HG02973 (cell line): ENCODE results near the gene ALDH1L2.
A peak's percentile ranks its signal among the peaks of the same experiment; 100 is the strongest.
"Not testable (repeated sequence)": the region's sequence is repeated elsewhere in the genome, so short reads cannot be mapped to it uniquely, and the experiment has no call there.

Source experiments
- ATAC-seq: cut with Tn5 transposase; IDR thresholded peaks from one replicate; pipeline ENCODE4 v1.9.1; 2021; ENCODE audit warnings: moderate library complexity; ENCODE audit not compliant: unreplicated experiment

Gene ALDH1L2

GRCh38 chr12:104986022-104986941 lies 98.0 kb downstream of the ALDH1L2 start, which contains the start of gene NOPCHAP1:
TSS of gene NOPCHAP1 (plus strand) at chr12:104986316. CDS start at chr12:104986353, 37 bp downstream.
- ATAC-seq, result peak; percentile 91

- no peak for ATAC-seq
These were observed 99.1 kb downstream of the ALDH1L2 start for GRCh38 chr12:104985206-104985605.

GRCh38 chr12:104977688-104978087 lies 106.6 kb downstream of the ALDH1L2 start:
- ATAC-seq, result not testable (repeated sequence)

- no peak for ATAC-seq
These were observed 107.6 kb downstream of the ALDH1L2 start for GRCh38 chr12:104976703-104977102.

- ATAC-seq, result no peak
These were observed 108.5 kb downstream of the ALDH1L2 start for GRCh38 chr12:104975587-104976343.

- peak; percentile 90 for ATAC-seq
These were observed 109.5 kb downstream of the ALDH1L2 start for GRCh38 chr12:104974626-104975290.

- no peak for ATAC-seq
These were observed 111.0 kb downstream of the ALDH1L2 start for GRCh38 chr12:104973250-104973649.

GRCh38 chr12:104971306-104971705 lies 113.0 kb downstream of the ALDH1L2 start:
- ATAC-seq, result no peak
